ENCODE measurements around the gene LYPD3.

The LYPD3 gene

GRCh38 chr19:43486412-43486811 is 21.0 kb upstream of the LYPD3 start:
- DNase-seq (ENCODE audit: low read depth) = no peak
- no peak overlapping the region for H3K4me3 ChIP-seq (ENCODE audit: low read depth, low read length)
- TF ChIP-seq, protein P1, sequence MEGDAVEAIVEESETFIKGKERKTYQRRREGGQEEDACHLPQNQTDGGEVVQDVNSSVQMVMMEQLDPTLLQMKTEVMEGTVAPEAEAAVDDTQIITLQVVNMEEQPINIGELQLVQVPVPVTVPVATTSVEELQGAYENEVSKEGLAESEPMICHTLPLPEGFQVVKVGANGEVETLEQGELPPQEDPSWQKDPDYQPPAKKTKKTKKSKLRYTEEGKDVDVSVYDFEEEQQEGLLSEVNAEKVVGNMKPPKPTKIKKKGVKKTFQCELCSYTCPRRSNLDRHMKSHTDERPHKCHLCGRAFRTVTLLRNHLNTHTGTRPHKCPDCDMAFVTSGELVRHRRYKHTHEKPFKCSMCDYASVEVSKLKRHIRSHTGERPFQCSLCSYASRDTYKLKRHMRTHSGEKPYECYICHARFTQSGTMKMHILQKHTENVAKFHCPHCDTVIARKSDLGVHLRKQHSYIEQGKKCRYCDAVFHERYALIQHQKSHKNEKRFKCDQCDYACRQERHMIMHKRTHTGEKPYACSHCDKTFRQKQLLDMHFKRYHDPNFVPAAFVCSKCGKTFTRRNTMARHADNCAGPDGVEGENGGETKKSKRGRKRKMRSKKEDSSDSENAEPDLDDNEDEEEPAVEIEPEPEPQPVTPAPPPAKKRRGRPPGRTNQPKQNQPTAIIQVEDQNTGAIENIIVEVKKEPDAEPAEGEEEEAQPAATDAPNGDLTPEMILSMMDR (IDR thresholded peaks at IDR 0.05; ENCODE audit: low read depth, low read length, missing control alignments) = no peak

DNA sequence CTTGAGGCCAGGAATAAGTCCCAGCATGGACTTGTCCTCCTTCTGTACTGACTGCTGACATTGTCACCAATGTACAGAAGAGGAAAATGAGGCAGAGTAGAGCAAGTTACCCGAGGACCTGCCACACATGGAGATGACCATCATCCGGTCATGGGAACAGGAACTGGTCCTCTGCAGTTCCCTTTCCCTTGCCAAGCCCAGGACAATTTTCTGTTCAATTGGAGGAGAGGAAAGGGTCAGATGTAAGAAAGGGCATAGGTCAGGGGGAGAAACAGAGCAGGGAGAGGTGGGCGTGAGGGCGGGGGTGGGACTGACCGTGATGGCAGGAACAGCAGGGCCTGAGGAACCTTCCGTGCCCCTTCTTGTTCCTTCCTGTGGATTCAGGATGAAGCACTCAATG is 20.5 kb upstream of the LYPD3 start:
- TF ChIP-seq, protein P1 (IDR thresholded peaks at IDR 0.05; ENCODE audit: low read depth, low read length, missing control alignments) = no peak
- DNase-seq (ENCODE audit: low read depth) = no peak
- H3K4me3 ChIP-seq (ENCODE audit: low read depth, low read length) = no peak overlapping the region

DNA sequence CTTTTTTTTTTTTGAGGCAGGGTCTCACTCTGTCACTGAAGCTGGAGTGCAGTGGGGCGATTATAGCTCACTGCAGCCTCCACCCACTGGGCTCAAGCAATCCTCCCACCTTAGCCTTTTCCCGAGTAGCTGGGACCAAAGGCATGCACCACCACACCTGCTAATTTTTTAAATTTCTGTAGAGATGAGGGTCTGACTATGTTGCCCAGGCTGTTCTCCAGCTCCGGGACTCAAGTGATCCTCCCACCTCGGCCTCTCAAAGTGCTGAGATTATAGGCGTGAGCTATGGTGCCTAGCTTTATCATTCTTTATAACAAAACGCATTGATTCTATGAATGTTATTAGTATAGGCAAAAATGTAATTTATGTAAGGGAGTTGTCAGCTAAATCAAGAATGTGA is 17.9 kb upstream of the LYPD3 start:
- TF ChIP-seq, protein P1 (IDR thresholded peaks at IDR 0.05; ENCODE audit: low read depth, low read length, missing control alignments) = no peak
- no peak for DNase-seq (ENCODE audit: low read depth)
- no peak overlapping the region for H3K4me3 ChIP-seq (ENCODE audit: low read depth, low read length)

DNA sequence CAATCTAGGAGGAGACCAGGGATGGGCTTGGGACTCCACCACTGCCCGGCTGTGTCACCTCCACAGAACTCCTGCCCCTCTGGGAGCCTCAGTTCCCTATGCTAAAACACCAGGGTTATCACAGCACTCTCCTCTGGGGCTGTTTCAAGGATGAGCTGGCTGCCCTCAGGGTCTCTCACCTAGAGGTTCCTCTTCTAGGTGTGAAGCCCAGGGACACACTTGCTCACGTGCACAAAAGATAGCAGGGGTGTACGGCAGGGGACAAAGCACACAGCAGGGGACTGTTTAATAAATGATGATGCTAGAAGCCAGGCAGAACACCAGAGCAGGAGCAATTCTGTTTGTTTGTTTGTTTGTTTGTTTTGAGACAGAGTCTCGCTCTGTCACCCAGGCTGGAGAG is 16.8 kb upstream of the LYPD3 start:
- TF ChIP-seq, protein P1 (IDR thresholded peaks at IDR 0.05; ENCODE audit: low read depth, low read length, missing control alignments) = no peak
- no peak for DNase-seq (ENCODE audit: low read depth)

GRCh38 chr19:43481701-43482100 is 16.3 kb upstream of the LYPD3 start:
- no peak overlapping the region for H3K4me3 ChIP-seq (ENCODE audit: low read depth, low read length)
- TF ChIP-seq, protein P1 (IDR thresholded peaks at IDR 0.05; ENCODE audit: low read depth, low read length, missing control alignments) = no peak
- DNase-seq (ENCODE audit: low read depth) = no peak

More for the DNA sequence above, 16.8 kb upstream of the LYPD3 start:
- H3K4me3 ChIP-seq (ENCODE audit: low read depth, low read length) = no peak overlapping the region

- H3K4me3 ChIP-seq (ENCODE audit: low read depth, low read length) = no peak overlapping the region
- TF ChIP-seq, protein P1 (IDR thresholded peaks at IDR 0.05; ENCODE audit: low read depth, low read length, missing control alignments) = no peak
- DNase-seq (ENCODE audit: low read depth) = no peak
Observed at GRCh38 chr19:43480574-43480973, 15.2 kb upstream of the LYPD3 start.

GRCh38 chr19:43479961-43480561 is 14.7 kb upstream of the LYPD3 start:
- no peak for DNase-seq (ENCODE audit: low read depth)
- TF ChIP-seq, protein P1 (IDR thresholded peaks at IDR 0.05; ENCODE audit: low read depth, low read length, missing control alignments) = no peak
- H3K4me3 ChIP-seq (ENCODE audit: low read depth, low read length) = no peak overlapping the region

Measured in GM12864 (cell line).